ENCODE measurements around the gene EEF1AKMT3.

Gene EEF1AKMT3

DNA sequence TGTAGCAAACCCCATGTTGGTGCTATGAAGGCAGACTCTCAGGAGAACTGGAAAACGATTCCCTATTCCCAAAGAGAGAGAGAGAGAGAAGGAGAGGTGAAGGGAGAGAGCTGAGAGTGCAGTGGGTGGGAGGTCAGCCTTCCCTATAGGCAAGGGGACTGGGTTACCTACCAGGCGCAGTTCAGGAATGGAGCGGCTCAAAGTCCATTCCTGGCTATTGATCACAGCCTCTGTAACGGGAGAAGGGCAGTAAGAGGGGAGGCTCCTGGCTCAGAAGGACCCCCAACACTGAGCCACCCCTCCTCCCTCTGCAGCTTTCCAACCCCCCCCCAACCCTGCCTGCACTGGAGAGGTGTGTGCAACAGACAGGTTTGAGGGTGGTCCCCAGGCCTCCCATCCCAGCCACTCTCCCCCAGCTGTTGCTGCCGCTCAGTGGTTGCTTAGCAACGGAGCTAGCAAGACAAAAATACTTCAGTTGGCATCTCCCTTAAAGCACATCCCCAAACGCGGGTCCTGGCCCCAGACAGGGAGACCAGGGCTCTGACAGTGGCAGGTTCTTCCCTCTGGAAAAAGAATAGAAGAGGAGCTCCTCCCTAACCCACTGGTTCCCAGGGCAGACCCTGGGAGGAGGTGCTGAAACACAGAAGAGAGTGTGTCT is 37.1 kb upstream of the EEF1AKMT3 start:
- DNase-seq (ENCODE audit: low spot score): peak; percentile 43

DNA sequence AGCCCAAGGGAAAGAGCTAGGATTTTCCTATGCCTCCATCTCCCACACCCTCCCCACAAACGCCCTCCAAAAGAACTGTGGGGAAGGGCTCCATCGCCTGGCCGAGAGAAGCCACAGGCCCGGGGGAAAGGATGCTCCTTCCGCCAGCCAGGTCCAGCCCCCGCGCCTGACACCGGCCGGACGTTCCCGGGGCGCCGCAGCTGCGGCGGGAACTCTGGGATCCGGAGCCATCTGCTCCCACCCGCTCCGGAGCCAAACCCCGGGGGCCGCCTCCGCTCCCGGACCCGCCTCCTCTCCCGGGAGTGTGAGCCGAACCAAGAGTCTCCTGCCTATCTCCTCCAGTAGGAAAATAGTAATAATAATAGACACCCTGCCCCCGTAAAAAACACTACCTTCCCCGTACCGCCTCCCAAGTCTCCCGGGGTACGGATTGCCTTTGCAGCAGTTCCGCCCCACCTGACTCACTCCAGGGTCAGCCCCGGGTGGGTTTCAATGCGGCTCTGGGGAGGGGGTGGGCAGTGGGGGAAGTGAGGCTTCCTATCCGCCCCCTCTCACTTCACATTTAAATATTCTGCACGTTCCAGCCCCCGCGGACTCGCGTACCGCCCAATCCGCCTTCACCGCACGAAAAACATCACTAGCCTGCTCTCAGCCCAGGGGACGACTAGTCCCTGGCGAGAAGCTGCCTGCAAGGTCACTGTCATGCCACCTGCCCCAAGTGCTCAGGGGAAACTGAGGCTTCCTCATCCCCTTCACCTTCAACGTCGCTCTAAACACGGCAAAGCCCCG is 36.3 kb upstream of the EEF1AKMT3 start:
- peak; percentile 76 for DNase-seq (ENCODE audit: low spot score)

DNA sequence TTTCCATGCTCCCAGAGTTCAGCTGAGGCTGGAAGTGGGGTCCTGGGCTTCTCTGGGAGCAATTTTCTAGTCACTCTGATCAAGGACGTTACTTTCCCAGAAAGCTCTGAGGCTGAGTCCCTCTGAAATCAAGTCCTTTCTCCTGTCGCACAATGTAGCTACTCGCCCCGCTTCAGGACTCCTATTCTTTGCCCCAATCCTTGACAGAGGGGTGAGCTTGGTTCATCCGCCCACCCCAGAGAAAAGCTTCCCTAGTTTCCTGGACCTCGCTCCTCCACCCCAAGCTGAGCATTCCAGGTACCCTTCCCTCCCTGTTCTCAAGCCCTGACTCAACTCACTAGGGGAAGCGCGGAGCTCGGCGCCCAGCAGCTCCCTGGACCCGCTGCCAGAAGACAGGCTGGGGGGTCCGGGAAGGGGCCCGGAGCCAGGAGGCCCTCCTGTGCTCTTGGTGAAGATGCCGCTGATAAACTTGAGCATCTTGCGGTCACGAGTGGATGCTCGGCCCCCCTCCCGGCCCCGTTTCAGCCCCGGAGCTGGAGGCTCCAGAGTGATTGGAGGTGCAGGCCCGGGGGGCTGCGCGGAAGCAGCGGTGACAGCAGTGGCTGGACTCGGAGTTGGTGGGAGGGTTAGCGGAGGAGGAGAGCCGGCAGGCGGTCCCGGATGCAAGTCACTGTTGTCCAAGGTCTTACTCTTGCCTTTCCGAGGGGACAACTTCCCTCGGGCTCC is 35.5 kb upstream of the EEF1AKMT3 start:
- no peak for DNase-seq (ENCODE audit: low spot score)

DNA sequence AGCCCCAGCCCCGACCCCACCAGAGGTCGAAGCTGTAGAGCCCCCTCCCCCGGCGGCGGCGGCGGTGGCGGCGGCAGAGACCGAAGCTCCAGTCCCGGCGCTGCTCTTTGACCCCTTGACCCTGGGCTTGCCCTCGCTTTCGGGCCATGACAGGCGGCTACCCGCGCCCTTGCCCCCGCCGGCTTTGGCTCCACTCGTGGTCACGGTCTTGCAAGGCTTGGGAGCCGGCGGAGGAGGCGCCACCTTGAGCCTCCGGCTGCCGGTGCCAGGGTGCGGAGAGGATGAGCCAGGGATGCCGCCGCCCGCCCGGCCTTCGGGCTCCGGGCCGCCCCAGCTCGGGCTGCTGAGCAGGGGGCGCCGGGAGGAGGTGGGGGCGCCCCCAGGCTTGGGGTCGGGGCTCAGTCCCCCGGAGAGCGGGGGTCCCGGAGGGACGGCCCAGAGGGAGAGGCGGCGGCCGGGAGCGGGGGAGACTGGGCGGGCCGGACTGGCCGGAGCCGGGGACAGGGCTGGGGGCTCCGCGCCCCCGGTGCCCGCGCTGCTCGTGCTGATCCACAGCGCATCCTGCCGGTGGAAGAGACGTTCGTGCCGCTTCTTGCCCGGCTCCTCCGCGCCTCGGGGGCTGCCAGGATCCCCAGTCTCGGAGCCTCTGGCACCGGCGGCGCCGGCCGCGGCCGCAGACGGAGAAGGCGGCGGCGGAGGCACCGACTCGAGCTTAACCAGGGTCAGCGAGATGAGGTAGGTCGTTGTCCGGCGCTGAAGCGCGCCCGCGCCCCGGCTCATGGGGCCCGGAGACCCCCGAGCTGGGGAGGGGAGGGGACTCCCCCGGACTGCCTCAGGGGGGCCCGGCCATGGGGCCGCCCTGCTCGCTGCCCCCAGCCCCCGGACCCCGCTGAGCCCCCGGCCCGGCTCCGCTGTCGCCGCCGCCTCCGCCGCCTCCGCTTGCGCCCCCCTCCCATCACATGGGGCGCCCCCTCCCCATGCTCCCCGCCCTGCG is 34.6 kb upstream of the EEF1AKMT3 start:
- peak; percentile 78 for DNase-seq (ENCODE audit: low spot score)

- DNase-seq (ENCODE audit: low spot score): peak; percentile 79
These were observed 33.7 kb upstream of the EEF1AKMT3 start, which contains the start of gene AGAP2 for GRCh38 chr12:57738661-57739237. Gene AGAP2 (minus strand): TSS chr12:57738742. CDS start chr12:57738246, 496 bp downstream.

DNA sequence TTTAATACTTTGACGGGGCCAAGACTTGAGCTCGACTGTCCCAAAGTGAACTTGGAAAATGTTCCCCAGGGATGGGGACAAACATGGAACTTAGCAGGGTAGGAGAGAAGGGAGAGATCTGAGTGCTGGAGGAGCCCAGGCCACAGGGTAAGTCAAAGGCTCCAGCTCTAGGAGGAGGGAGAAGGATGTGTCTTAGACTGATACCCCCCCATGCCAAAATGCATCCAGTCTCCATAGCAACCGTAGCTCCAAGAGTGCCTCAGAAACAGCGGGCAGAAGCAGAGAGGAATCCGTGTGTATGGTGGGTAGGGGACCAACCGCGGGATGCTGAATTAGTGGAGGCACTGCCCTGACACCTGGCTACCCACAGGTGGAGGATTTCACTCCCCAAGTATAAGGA is 33.0 kb upstream of the EEF1AKMT3 start:
- DNase-seq (ENCODE audit: low spot score): no peak

DNA sequence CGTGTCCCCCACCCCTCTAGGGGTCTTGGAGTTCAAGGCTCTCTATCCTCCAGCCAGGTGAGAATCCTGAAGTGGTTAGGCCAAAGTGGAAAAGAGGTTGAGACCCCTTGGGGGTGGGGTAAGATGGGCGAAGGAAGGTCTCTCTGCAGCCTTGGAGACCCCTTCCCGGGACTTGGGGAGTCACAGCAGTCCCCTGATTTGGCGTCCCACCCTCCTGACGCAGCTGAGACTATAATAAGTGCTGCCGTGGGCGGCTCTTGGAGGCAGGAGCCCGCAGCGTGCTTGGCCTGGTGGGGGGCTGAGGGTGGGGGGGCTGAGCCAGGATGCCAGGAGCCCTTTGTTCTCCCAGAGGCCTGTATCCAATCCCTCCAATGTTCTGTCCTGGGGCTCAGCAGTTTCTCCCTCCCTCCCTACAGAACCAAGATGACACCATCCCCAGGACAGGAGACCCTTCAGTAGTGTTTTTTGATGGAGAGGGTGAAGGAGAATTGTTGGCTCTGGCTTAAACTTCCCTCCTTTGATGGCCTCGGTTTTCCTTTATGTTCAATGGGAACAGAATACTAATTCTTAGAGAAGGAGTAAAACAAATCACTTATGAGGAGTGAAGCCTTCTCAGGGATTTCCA is 32.4 kb upstream of the EEF1AKMT3 start:
- no peak for DNase-seq (ENCODE audit: low spot score)

- no peak for DNase-seq (ENCODE audit: low spot score)
These were observed 31.6 kb upstream of the EEF1AKMT3 start for GRCh38 chr12:57740656-57741412.

- no peak for DNase-seq (ENCODE audit: low spot score)
These were observed 31.0 kb upstream of the EEF1AKMT3 start for GRCh38 chr12:57741413-57741789.

DNA sequence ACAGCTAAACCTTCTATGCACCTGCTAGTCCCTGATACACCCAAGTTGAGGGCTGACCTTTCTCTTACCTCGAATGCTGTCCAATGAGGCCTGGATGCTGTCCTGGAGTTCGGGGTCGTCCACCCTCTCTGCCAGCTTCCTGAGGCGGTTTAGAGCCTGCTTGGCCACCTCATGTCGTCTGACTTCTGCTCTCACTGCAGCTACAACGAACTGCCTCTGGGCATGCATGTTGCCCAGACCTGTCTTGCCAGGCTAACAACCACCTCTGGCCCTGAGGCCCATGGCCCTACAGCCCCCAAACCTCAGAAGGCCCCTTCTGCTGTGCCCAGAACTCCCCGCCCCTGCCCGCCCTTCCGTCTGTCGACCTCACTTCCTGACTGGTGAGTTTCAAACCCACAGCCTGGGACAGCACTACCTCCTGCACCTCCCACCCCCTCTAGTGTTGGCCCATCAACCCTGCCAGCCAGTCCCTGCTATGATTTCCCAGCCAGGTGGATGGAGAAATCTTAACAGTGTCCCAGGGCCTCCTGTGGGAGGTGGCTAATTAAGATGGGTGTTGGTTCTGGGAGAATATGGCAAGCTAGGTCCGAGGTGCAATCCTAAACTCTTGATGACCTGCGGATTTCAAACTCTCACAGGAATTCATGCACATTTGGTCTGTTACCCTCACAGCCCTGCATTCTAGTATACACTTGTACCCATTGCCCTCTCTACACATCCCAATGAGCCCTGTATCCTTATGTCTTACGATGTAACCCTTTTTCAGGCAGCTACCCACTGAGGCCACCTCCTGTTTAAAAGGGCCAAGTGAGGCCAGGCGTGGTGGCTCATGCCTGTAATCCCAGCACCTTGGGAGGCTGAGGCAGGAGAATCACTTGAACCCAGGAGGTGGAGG is 30.3 kb upstream of the EEF1AKMT3 start:
- DNase-seq (ENCODE audit: low spot score): no peak

DNA sequence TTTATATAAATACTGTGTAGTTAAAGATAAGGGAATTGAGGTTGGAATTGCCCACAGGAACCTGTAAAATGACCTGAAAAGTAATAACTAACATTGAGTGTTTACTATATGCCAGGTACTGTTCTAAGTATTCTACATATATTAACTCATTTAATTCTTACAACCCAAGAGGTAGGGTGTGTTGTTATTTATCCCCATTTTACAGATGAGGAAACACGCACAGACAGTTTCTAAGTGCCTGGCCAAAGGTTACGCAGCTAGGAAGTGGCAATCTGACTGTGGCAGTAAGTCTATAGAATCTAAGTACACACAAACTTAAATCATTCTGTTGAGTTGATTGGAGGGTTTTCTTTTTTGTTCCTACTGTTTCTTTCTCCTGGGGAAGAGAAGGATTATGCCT is 28.6 kb upstream of the EEF1AKMT3 start:
- DNase-seq (ENCODE audit: low spot score): no peak

DNA sequence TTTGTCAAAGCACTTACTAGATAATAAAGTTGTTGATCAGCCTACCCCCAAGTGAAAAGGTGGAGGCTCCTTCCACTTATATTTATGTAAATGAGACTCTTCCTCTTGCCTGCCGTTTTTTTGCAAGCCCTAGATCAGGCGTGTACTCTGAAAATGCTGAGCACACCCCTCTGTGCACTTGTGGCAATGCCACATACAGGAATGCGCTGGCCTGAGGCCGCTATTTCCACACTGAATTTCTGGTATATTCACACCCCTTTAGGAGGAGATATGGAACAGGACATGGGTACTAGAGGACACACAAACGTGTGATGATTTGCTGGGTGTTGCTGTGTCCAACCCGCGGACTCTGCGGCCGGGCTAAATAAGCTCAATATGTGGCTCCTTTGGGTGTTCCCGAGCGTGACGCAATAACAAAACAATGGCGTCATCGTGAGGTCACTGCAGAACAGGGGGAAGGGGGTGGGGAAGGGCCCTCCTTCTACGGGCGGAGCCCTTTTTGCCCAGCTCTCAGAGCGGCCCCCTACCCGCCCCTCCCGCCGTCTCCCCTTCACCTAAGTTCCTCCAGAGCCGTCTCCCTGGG is 28.1 kb upstream of the EEF1AKMT3 start:
- DNase-seq (ENCODE audit: low spot score): peak; percentile 71

GRCh38 chr12:57744777-57745484 is 27.5 kb upstream of the EEF1AKMT3 start, which contains the start of gene TSPAN31:
Gene TSPAN31 (plus strand): TSS chr12:57745039. CDS start chr12:57745155, 116 bp downstream.
- peak; percentile 86 for DNase-seq (ENCODE audit: low spot score)

DNA sequence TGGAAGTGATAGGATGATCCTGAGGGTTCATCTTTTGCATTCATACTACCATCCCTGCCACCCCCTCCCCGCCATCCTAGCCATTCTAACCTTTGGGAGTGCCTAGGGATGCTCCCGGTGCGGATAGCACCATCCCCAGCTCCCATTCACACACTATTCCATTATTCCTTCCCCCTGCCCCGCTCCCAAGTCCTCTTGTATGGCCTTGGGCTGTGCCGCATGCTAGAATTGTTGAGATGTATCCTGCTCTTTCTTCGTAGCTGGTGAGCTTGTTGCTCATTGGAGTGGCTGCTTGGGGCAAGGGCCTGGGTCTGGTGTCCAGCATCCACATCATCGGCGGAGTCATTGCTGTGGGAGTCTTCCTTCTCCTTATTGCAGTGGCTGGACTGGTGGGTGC is 26.9 kb upstream of the EEF1AKMT3 start:
- no peak for DNase-seq (ENCODE audit: low spot score)

- DNase-seq (ENCODE audit: low spot score): no peak
These were observed 26.4 kb upstream of the EEF1AKMT3 start for GRCh38 chr12:57746025-57746424.

DNA sequence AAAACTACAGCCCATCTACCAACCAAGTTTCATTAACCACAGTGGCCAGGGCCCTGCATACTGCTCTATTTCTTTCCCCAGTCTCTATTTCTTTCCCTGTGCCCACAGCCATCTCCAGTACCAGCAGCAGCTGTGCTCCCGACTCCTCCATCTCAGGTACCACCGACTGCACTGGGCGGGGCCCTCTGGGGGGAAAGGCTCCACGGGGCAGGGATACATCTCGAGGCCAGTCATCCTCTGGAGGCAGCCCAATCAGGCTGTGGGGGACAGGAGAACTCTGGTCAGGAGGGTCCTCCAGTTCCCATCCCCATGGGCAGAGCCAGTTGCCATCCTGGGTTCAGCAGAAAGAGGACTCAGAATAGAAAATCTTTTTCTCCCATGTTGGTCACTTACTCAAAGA is 23.4 kb upstream of the EEF1AKMT3 start:
- no peak for DNase-seq (ENCODE audit: low spot score)

- no peak for DNase-seq (ENCODE audit: low spot score)
These were observed 21.6 kb upstream of the EEF1AKMT3 start for GRCh38 chr12:57750561-57751431.
